ENCODE measurements around the gene OR52B2.
"Not testable (repeated sequence)": the region's sequence is repeated elsewhere in the genome, so short reads cannot be mapped to it uniquely, and the experiment has no call there.

OR52B2 gene

DNA sequence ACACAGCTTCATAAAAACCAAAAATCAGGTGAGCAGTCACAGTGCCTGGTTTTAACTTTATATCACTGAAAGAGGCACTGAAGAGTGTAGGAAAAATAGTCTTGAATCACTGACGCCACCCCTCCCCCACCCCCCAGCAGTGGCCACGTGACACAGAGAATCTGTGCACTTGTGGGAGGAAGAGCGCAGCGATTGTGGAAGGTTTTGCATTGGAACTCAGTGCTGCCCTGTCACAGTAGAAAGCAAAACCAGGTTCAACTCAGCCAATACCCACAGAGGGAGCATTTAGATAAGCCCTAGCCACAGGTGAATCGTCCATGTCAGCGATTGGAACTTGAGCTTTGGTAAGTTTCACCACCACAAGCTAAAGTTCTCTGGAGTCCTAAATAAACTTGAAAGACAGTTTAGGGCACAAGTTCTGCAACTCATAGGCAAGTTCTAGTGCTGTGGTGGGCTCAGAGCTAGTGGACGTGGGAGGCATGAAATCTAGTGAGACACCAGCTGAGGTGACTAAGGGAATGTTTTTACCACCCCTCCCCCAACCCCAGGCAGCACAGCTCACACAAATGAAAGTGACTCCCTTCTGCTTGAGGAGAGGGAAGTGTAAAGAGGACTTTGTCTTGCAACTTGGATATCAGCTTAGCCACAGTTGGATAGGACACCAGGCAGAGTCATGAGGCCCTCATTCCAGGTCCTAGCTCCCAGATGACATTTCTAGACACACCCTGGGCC, 13.3 kb downstream of the OR52B2 start:
- no peaks in the 10 kb centered on the region for H3K9me3 ChIP-seq (ENCODE audit: insufficient read depth, low read depth, low read length)
- no peaks in the 10 kb centered on the region for H3K27me3 ChIP-seq (ENCODE audit: insufficient read depth, low read length)
- H4K8ac ChIP-seq (ENCODE audit: low read depth, low read length): no peak overlapping the region
- H3K9ac ChIP-seq (ENCODE audit: low read length): no peak overlapping the region
- no peak overlapping the region for H4K91ac ChIP-seq (ENCODE audit: low read depth, low read length)
- H2BK5ac ChIP-seq (ENCODE audit: low read depth, low read length, poor library complexity): no peak overlapping the region
- no peak overlapping the region for H2BK120ac ChIP-seq (ENCODE audit: insufficient read depth, low read length, poor library complexity)
- no peak overlapping the region for H2AK5ac ChIP-seq (ENCODE audit: low read length)
- no peak overlapping the region for H3K14ac ChIP-seq (ENCODE audit: low read length)
- DNase-seq: no peak
- WGBS (ENCODE audit: extremely low coverage, insufficient coverage, insufficient read length): no CpG with 5 or more reads among the region's 7 CpGs
- H3K18ac ChIP-seq (ENCODE audit: low read length): no peak overlapping the region
- no peak overlapping the region for H3K4me3 ChIP-seq (ENCODE audit: low read depth, low read length)
- no peak overlapping the region for H2BK12ac ChIP-seq (ENCODE audit: low read length)
- no peaks in the 10 kb centered on the region for H3K4me1 ChIP-seq (ENCODE audit: control insufficient read depth in 1 of 2, insufficient read depth in 2 of 2, low read length in 2 of 2)
- no peaks in the 10 kb centered on the region for H3K36me3 ChIP-seq (ENCODE audit: control insufficient read depth in 1 of 2, insufficient read depth in 2 of 2, low read length in 2 of 2)
- no peaks in the 10 kb centered on the region for H3K79me1 ChIP-seq (ENCODE audit: low read length)
- no peak overlapping the region for H4K12ac ChIP-seq (ENCODE audit: low read depth, low read length)
- no peak overlapping the region for H2AFZ ChIP-seq (ENCODE audit: insufficient read depth, low read length, poor library complexity)
- no peak overlapping the region for H3K27ac ChIP-seq (ENCODE audit: low read depth, low read length)
- no peaks in the 10 kb centered on the region for H3K79me2 ChIP-seq (ENCODE audit: control insufficient read depth, insufficient read depth, low read length, poor library complexity)
- H3K4ac ChIP-seq (ENCODE audit: low read depth, low read length): no peak overlapping the region
- H3K23ac ChIP-seq (ENCODE audit: low read length): no peak overlapping the region
- no peak overlapping the region for H3K4me2 ChIP-seq (ENCODE audit: low read length)

GRCh38 chr11:6152126-6152525, 18.0 kb downstream of the OR52B2 start:
- H2AFZ ChIP-seq (ENCODE audit: insufficient read depth, low read length, poor library complexity): no peak overlapping the region
- H2BK5ac ChIP-seq (ENCODE audit: low read depth, low read length, poor library complexity): no peak overlapping the region
- no peak overlapping the region for H4K91ac ChIP-seq (ENCODE audit: low read depth, low read length)
- H3K36me3 ChIP-seq (ENCODE audit: control insufficient read depth in 1 of 2, insufficient read depth in 2 of 2, low read length in 2 of 2): no peaks in the 10 kb centered on the region
- H3K4me1 ChIP-seq (ENCODE audit: control insufficient read depth in 1 of 2, insufficient read depth in 2 of 2, low read length in 2 of 2): no peaks in the 10 kb centered on the region
- H2BK120ac ChIP-seq (ENCODE audit: insufficient read depth, low read length, poor library complexity): no peak overlapping the region
- H3K4me3 ChIP-seq (ENCODE audit: low read depth, low read length): no peak overlapping the region
- no peak overlapping the region for H3K4me2 ChIP-seq (ENCODE audit: low read length)
- no peak overlapping the region for H4K12ac ChIP-seq (ENCODE audit: low read depth, low read length)
- DNase-seq: peak; percentile 89 to 93
- no peak overlapping the region for H2BK12ac ChIP-seq (ENCODE audit: low read length)
- H3K14ac ChIP-seq (ENCODE audit: low read length): no peak overlapping the region
- H3K27me3 ChIP-seq (ENCODE audit: insufficient read depth, low read length): no peaks in the 10 kb centered on the region
- H3K79me1 ChIP-seq (ENCODE audit: low read length): no peaks in the 10 kb centered on the region
- no peaks in the 10 kb centered on the region for H3K9me3 ChIP-seq (ENCODE audit: insufficient read depth, low read depth, low read length)
- no peak overlapping the region for H3K4ac ChIP-seq (ENCODE audit: low read depth, low read length)
- no peak overlapping the region for H3K18ac ChIP-seq (ENCODE audit: low read length)
- H3K27ac ChIP-seq (ENCODE audit: low read depth, low read length): no peak overlapping the region
- H2AK5ac ChIP-seq (ENCODE audit: low read length): no peak overlapping the region
- no peak overlapping the region for H3K23ac ChIP-seq (ENCODE audit: low read length)
- WGBS (ENCODE audit: extremely low coverage, insufficient coverage, insufficient read length): no CpG with 5 or more reads among the region's 2 CpGs
- H3K79me2 ChIP-seq (ENCODE audit: control insufficient read depth, insufficient read depth, low read length, poor library complexity): no peaks in the 10 kb centered on the region
- no peak overlapping the region for H3K9ac ChIP-seq (ENCODE audit: low read length)
- H4K8ac ChIP-seq (ENCODE audit: low read depth, low read length): no peak overlapping the region

- Histone ChIP-seq H2BK12ac (ENCODE audit: low read length) (no peak overlapping the region), H2BK5ac (ENCODE audit: low read depth, low read length, poor library complexity) (no peak overlapping the region), H3K4ac (ENCODE audit: low read depth, low read length) (no peak overlapping the region), H3K18ac (ENCODE audit: low read length) (no peak overlapping the region), H4K91ac (ENCODE audit: low read depth, low read length) (no peak overlapping the region), H3K14ac (ENCODE audit: low read length) (no peak overlapping the region), H3K79me1 (ENCODE audit: low read length) (no peaks in the 10 kb centered on the region), H3K9me3 (ENCODE audit: insufficient read depth, low read depth, low read length) (no peaks in the 10 kb centered on the region), H3K4me1 (ENCODE audit: control insufficient read depth in 1 of 2, insufficient read depth in 2 of 2, low read length in 2 of 2) (no peaks in the 10 kb centered on the region), H3K27ac (ENCODE audit: low read depth, low read length) (no peak overlapping the region), H3K36me3 (ENCODE audit: control insufficient read depth in 1 of 2, insufficient read depth in 2 of 2, low read length in 2 of 2) (no peaks in the 10 kb centered on the region), H4K8ac (ENCODE audit: low read depth, low read length) (no peak overlapping the region), H4K12ac (ENCODE audit: low read depth, low read length) (no peak overlapping the region), H3K79me2 (ENCODE audit: control insufficient read depth, insufficient read depth, low read length, poor library complexity) (no peaks in the 10 kb centered on the region), H2BK120ac (ENCODE audit: insufficient read depth, low read length, poor library complexity) (no peak overlapping the region), H2AK5ac (ENCODE audit: low read length) (no peak overlapping the region), H3K4me2 (ENCODE audit: low read length) (no peak overlapping the region), H3K9ac (ENCODE audit: low read length) (no peak overlapping the region), H3K27me3 (ENCODE audit: insufficient read depth, low read length) (no peaks in the 10 kb centered on the region), H3K23ac (ENCODE audit: low read length) (no peak overlapping the region), H3K4me3 (ENCODE audit: low read depth, low read length) (no peak overlapping the region), H2AFZ (ENCODE audit: insufficient read depth, low read length, poor library complexity) (no peak overlapping the region)
- WGBS (ENCODE audit: extremely low coverage, insufficient coverage, insufficient read length): no CpG with 5 or more reads among the region's 1 CpG
- no peak for DNase-seq
Observed at GRCh38 chr11:6151117-6151516, 19.0 kb downstream of the OR52B2 start.

DNA sequence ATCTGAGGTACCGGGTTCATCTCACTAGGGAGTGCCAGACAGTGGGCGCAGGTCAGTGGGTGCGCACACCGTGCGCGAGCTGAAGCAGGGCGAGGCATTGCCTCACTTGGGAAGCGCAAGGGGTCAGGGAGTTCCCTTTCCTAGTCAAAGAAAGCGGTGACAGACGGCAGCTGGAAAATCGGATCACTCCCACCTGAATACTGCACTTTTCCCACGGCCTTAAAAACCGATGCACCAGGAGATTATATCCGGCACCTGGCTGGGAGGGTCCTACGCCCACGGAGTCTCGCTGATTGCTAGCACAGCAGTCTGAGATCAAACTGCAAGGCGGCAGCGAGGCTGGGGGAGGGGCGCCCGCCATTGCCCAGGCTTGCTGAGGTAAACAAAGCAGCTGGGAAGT, 26.4 kb downstream of the OR52B2 start:
- not testable (repeated sequence) for H3K79me2 ChIP-seq (ENCODE audit: control insufficient read depth, insufficient read depth, low read length, poor library complexity); H3K9me3 ChIP-seq (ENCODE audit: insufficient read depth, low read depth, low read length); H3K4me1 ChIP-seq (ENCODE audit: control insufficient read depth in 1 of 2, insufficient read depth in 2 of 2, low read length in 2 of 2); H3K23ac ChIP-seq (ENCODE audit: low read length); H3K36me3 ChIP-seq (ENCODE audit: control insufficient read depth in 1 of 2, insufficient read depth in 2 of 2, low read length in 2 of 2); H2BK12ac ChIP-seq (ENCODE audit: low read length); H3K4ac ChIP-seq (ENCODE audit: low read depth, low read length); H3K9ac ChIP-seq (ENCODE audit: low read length); H2AFZ ChIP-seq (ENCODE audit: insufficient read depth, low read length, poor library complexity); H3K79me1 ChIP-seq (ENCODE audit: low read length); H3K4me3 ChIP-seq (ENCODE audit: low read depth, low read length); H2BK5ac ChIP-seq (ENCODE audit: low read depth, low read length, poor library complexity); H3K18ac ChIP-seq (ENCODE audit: low read length); H3K27ac ChIP-seq (ENCODE audit: low read depth, low read length); H2AK5ac ChIP-seq (ENCODE audit: low read length); DNase-seq; H3K27me3 ChIP-seq (ENCODE audit: insufficient read depth, low read length)
- H4K91ac ChIP-seq (ENCODE audit: low read depth, low read length): peak overlapping the region; percentile 24
- peak overlapping the region; percentile 22 for H2BK120ac ChIP-seq (ENCODE audit: insufficient read depth, low read length, poor library complexity)
- H3K4me2 ChIP-seq (ENCODE audit: low read length): peak overlapping the region; percentile 48
- H3K14ac ChIP-seq (ENCODE audit: low read length): peak overlapping the region; percentile 44
- peak overlapping the region; percentile 54 for H4K12ac ChIP-seq (ENCODE audit: low read depth, low read length)
- no CpG with 5 or more reads among the region's 21 CpGs for WGBS (ENCODE audit: extremely low coverage, insufficient coverage, insufficient read length)
- H4K8ac ChIP-seq (ENCODE audit: low read depth, low read length): peak overlapping the region; percentile 73
